T follicular helper cell (primary cell): Measurements from ENCODE around the gene FAM43B.
"Not testable (repeated sequence)": the region's sequence is repeated elsewhere in the genome, so short reads cannot be mapped to it uniquely, and the experiment has no call there.

Experiments used
- DNase-seq: peaks from one replicate; pipeline ENCODE4 v3.0.0-alpha.2; 2020; ENCODE audit warnings: low read depth
- total RNA-seq, 2 experiments: gene quantifications; one replicate each; lab custom pipeline; 2026; lab: John Stamatoyannopoulos, UW

FAM43B gene
- 0 reads per million in 2 experiments for total RNA-seq

- DNase-seq: no peak
These were observed at the start of gene FAM43B for GRCh38 chr1:20551945-20552727. FAM43B (plus strand) TSS chr1:20552573; CDS start chr1:20552974, 401 bp downstream.

GRCh38 chr1:20505488-20505887 lies 46.9 kb upstream of the FAM43B start:
- DNase-seq: no peak

- no peak for DNase-seq
These were observed 45.2 kb upstream of the FAM43B start for GRCh38 chr1:20507248-20507563.

DNA sequence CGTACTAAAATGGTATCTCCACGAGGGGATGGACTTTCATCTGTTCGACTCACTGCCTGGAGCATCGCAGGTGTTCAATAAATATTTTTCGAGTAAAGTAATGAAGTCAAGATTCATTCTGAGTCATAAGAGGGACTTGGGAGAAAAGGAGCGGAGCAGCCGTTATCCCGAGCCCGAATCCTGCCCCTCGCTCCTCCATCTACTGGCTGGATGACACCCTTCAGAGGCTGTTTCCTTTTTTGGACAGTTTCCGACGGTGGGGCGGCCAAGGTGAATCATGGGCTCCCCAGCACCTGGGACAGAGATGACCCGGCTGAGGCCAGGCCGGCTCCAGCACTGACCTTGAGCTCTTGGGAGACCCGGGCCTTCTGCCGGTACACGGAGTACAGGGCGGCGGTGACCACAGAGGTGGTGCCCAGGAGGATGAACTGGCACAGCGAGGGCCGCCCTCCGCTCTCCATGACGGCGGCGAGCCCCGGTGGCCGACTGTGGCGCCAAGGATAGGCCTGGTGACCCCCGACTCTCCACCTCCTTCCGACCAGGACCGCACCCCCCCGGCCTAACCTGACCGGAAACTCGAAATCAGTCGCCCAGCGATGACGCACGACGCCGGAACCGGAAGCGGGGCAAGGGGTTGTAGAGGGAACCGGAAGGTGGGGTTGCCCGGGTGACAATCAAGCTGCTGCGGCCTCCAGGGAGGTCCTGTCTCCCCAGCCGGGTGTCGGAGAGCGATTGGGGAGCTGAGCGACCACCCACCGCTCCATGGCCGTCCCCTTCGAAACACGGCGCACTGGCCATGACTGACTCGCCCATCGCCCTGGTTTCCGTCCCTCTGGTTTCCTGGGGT lies 44.6 kb upstream of the FAM43B start, which contains the start of gene MUL1:
Gene MUL1, minus strand, starts transcription at position 588 of the 847 bp plus-strand sequence. Its CDS starts 127 bp downstream, at position 461.
- DNase-seq: peak; percentile 87

DNA sequence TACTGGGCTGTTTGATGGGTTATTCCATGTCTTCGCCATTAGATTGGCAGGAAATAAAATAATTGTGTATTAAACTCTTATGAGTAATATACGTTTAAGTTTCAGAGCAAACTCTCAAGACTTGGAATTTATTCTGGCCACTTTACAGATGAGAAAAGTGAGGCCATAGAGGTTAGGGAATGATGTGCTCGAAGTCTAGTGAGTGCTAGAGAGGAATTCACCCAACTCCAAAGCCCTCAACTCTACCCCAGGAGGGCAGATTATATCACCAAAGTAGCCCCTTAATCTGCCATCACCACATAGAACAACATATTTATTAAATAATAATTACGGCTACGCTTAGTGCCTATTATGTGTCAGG lies 44.0 kb upstream of the FAM43B start:
- DNase-seq: no peak

GRCh38 chr1:20511518-20512428 lies 40.6 kb upstream of the FAM43B start:
- no peak for DNase-seq

- DNase-seq: not testable (repeated sequence)
These were observed 32.6 kb upstream of the FAM43B start for GRCh38 chr1:20519609-20520262.

DNA sequence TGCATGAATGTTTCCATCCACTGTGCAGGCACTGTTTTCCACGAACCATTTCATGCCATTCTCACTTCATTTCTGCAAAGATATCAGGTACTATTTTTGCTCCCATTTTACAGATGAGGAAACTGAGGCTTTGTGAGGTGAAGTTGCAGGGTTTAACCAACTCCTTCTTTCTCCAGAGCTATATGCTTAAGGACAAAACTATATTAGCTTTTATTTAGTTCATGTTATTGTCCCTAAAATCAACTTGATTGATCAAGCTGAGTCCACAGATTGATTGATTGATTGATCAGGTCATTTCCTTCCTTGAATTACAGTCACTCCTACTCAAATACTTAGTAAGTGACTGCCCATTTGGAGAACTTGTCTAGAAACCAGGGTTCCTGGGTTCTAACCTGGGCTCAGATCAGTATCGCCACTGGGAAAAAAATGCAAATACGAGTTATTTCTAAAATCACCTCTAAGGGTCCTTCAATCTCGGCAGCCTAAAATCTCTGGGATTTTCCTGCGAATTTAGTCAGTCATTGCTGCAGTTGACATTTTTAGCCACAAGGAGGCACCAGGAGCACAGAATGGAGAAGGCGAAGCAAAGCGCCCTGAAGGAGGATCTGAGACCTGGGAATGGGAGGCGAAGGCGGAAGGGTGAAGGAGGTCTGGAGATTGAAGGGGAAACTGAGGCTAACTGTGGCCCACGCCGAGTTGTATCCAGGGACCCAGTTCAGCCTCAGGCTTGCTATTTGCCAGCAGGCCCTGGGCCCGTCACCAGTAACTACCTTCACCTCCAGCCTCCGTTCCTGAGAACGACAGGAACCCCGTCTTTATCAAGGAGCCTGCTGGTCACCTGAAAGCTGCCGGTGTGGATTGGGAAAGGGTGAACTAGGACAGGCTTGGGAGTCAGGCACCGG lies 30.2 kb upstream of the FAM43B start:
- DNase-seq: peak; percentile 56

DNA sequence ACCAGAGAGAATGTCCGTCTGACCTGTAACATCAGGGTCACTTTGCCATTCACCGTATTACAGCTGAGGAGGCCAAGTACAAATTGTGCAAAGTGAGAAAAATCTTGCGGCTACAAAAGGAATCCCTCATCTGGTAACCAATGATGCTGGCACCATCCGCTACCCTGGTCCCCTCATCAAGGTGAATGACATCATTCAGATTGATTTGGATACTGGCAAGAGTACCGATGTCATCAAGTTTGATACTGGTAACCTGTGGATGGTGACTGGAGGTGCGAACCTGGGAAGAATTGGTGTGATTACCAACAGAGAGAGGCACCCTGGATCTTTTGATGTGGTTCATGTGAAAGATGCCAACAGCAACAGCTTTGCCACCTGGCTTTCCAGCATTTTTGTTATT lies 26.1 kb upstream of the FAM43B start:
- DNase-seq: no peak

GRCh38 chr1:20528221-20528620 lies 24.2 kb upstream of the FAM43B start:
- DNase-seq: no peak

GRCh38 chr1:20530306-20530705 lies 22.1 kb upstream of the FAM43B start:
- DNase-seq: no peak

- DNase-seq: no peak
These were observed 21.5 kb upstream of the FAM43B start for GRCh38 chr1:20530901-20531300.

- DNase-seq: no peak
These were observed 18.7 kb upstream of the FAM43B start for GRCh38 chr1:20533635-20534034.

DNA sequence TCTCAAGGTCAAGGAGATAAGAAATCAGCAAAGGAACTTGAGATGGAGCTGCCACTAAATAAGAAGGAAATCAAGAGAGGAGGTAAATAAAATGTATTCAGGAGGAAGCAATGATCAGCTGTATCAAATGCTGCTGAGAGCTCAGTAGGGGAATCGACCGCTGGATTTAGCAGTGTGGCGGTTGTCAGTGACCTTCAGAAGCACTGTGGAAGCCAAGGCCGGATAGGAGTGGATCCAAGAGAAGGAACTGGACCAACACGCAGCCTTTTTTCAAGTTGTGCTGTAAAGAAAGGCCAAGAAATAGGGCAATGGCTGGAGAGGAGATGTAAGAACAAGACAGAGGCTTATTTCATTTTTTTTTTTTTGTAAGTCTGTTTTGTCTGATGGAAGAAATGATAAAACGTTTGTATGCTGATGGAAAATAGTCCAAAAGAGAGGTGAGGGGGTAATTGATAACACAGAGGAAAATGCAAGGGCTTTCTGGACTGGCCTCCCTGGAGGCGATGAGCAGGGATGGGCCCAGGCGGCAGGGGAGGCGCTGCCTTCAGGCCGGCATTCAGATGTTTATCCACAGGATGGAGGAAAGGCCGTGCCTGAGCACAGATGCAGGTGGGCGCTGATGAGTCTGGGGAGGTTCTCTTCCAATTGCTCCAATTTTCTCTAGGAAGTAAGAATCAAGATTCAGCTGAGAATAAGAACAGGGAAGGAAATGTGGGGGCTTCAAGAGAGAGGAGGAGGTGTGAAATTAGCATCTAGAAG lies 17.5 kb upstream of the FAM43B start:
- no peak for DNase-seq

- no peak for DNase-seq
These were observed 14.1 kb upstream of the FAM43B start for GRCh38 chr1:20538227-20538626.

- DNase-seq: no peak
These were observed 13.4 kb upstream of the FAM43B start for GRCh38 chr1:20538760-20539551.

- no peak for DNase-seq
These were observed 12.1 kb upstream of the FAM43B start for GRCh38 chr1:20540281-20540680.

DNA sequence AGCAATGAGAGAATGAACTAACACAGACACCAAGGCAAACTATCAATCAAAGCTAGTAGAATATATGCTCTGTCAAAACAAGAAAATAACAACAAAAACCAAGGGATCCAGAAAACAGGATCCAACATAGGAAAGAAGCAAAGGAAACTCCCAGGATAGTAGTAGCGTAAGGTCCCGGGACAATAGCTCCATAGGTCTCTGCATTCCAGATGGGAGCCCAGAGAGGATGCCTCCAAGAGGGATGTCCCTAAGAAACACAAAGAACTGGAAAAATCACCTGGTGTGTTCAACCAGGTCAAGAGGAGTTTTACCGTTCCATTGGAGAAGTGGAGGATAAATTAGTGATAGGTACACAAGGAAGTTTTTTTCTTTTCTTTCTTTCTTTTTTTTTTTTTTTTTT lies 5.7 kb upstream of the FAM43B start:
- DNase-seq: no peak

DNA sequence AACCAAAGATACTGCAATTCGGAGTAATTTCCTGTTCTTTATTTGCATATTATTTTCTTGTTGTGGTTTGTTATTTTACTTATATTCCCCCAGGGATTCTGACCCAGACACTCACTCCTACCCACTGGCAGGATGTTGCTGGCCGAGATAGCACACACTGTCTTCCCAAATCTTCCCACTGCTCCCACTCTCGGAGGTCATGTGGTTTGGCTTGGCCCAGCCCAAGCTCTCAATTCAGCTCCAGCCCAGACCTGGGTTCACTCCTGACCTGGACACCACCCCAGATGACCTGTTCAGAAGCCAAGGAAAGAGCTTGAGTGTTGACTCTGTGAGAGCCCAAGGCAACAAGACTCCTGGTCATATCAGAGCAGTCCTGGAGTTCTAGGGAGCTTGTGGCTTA lies 1.2 kb upstream of the FAM43B start:
- DNase-seq: no peak
